Sigmoid colon (tissue), 7 donors: Measurements from ENCODE around the gene NOP56. TPM values are rescaled to one million over a fixed set of nuclear protein-coding genes. Genes with fewer than 3 reads are reported as not detected.

Experiments used
- DNase-seq: peaks from one replicate; pipeline ENCODE4 v3.0.0-alpha.2; 2019
- H3K27ac ChIP-seq, 4 donors: fragments of 200-600 bp; sonication (generic); one replicate each; pipeline ENCODE4 v1.5.1; 2016 to 2019; ENCODE audit warnings: mild to moderate bottlenecking in 1 of 4
- H3K27me3 ChIP-seq, 3 donors: fragments of 200-600 bp; sonication (generic); one replicate each; pipeline ENCODE4 v1.5.1; 2019; ENCODE audit warnings: mild to moderate bottlenecking in 1 of 3
- H3K36me3 ChIP-seq, 4 donors: fragments of 200-600 bp; sonication (generic); one replicate each; pipeline ENCODE4 v1.5.1; 2016 to 2019
- H3K4me1 ChIP-seq, 4 donors: fragments of 200-600 bp; sonication (generic); one replicate each; pipeline ENCODE4 v1.5.1; 2017 to 2019
- H3K4me3 ChIP-seq, 4 donors: fragments of 200-600 bp; sonication (generic); one replicate each; pipeline ENCODE4 v1.5.1; 2017 to 2019; ENCODE audit warnings: mild to moderate bottlenecking in 2 of 4, moderate library complexity in 1 of 4
- H3K9me3 ChIP-seq, 4 donors: fragments of 200-600 bp in 3 of 4; sonication (generic) in 3 of 4; one replicate each; pipeline versions ENCODE4 v1.5.1 to v1.6.1; 2013 to 2019
- EP300 ChIP-seq, 4 donors: sonication (generic); formaldehyde crosslinking; IDR thresholded peaks; one replicate each; pipeline ENCODE4 v1.6.1; 2017; ENCODE audit warnings: antibody characterized with exemption in 4 of 4
- POLR2A ChIP-seq, 2 donors: fragments of 450-650 bp; IDR thresholded peaks; one replicate each; pipeline ENCODE4 v1.6.1; 2016; ENCODE audit warnings: antibody characterized with exemption in 2 of 2, mild to moderate bottlenecking in 2 of 2, moderate library complexity in 2 of 2
- POLR2AphosphoS5 ChIP-seq, 4 donors: sonication (generic); formaldehyde crosslinking; IDR thresholded peaks; one replicate each; pipeline ENCODE4 v1.6.1; 2017; ENCODE audit warnings: antibody characterized with exemption in 4 of 4
- WGBS, 2 donors: extraction: QIAGEN DNeasy Blood & Tissue Kit; methylation state at CpG; one replicate each; pipeline ENCODE4 v1.1.7; 2013; 5-methylcytosine and 5-hydroxymethylcytosine counted together
- intact Hi-C: fragments of 100-400 bp; cut with DNase I; formaldehyde crosslinking; loops from one replicate; pipeline ENCODE4 v1.15.1; 2023
- polyA plus RNA-seq, 3 donors: library from polyadenylated mRNA; stranded (reverse); fragments of 200-250 nt; gene quantifications; one replicate each; pipeline ENCODE4 v1.2.3, GENCODE V29; 2013
- total RNA-seq, 4 donors: library from RNA; depleted of rRNA; stranded (reverse); fragments of >200 nt; gene quantifications; one replicate each; pipeline ENCODE4 v1.1.0, GENCODE V29; 2016
- TF ChIP-seq, protein P1 (sequence below), 4 experiments: fragments of 450-650 bp in 3 of 4; fragments of 200-600 bp in 1 of 4; IDR thresholded peaks; one replicate each; pipeline ENCODE4 v1.5.1; 2016 to 2019; ENCODE audit warnings: antibody characterized with exemption in 4 of 4, mild to moderate bottlenecking in 3 of 4, moderate library complexity in 2 of 4
- donor health status: healthy with polysubstance abuse.
- donor health status: Bipolar disorder and iron deficiency.
- donor health status: healthy.

NOP56 gene
- total and polyA plus RNA-seq, 7 donors: 33.6 to 152 (median 62.7) TPM

DNA sequence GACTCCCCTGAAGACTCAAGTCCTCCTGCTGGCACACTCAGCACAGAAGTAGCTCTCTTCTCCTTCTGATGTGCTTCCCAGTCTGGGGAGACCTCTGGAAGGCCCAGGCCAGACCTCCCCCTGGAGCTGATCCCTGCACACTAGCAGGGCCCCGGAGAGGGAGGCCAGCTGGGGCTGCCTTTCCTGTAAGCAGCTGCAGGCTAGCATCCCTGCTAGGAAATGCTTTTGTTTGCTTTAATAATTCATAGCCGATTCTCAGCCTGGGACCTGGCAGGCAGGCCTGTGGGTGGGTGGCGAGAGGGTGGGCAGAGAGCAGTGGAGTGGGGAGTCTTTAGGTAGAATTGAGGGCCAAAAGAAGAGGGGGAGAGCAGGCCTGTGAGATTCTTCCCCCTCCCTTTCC is 45.3 kb downstream of the NOP56 start:
- Histone ChIP-seq H3K9me3 (no peaks in the 10 kb centered on the region), H3K27me3 (no peaks in the 10 kb centered on the region), H3K36me3 (no peaks in the 10 kb centered on the region), H3K27ac (no peak overlapping the region), H3K4me1 (peaks cover 0 to 16% (median 13%) of the 10 kb centered on the region in 4 donors), H3K4me3 (no peak overlapping the region)
- intact Hi-C loops: loop anchor here (10.0 kb wide), 2 partner anchors 147 to 307 kb away; partner anchors contain the start of genes PCED1A and VPS16
- TF ChIP-seq POLR2A (IDR thresholded peaks at IDR 0.05) (no peak), POLR2AphosphoS5 (IDR thresholded peaks at IDR 0.05) (no peak), EP300 (IDR thresholded peaks at IDR 0.05) (no peak)
- TF ChIP-seq, protein P1, sequence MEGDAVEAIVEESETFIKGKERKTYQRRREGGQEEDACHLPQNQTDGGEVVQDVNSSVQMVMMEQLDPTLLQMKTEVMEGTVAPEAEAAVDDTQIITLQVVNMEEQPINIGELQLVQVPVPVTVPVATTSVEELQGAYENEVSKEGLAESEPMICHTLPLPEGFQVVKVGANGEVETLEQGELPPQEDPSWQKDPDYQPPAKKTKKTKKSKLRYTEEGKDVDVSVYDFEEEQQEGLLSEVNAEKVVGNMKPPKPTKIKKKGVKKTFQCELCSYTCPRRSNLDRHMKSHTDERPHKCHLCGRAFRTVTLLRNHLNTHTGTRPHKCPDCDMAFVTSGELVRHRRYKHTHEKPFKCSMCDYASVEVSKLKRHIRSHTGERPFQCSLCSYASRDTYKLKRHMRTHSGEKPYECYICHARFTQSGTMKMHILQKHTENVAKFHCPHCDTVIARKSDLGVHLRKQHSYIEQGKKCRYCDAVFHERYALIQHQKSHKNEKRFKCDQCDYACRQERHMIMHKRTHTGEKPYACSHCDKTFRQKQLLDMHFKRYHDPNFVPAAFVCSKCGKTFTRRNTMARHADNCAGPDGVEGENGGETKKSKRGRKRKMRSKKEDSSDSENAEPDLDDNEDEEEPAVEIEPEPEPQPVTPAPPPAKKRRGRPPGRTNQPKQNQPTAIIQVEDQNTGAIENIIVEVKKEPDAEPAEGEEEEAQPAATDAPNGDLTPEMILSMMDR (IDR thresholded peaks at IDR 0.05): no peak
- DNase-seq: peak; percentile 30
- 38 to 46% methylated on average over 3 of the region's 3 CpGs for WGBS, 2 donors

DNA sequence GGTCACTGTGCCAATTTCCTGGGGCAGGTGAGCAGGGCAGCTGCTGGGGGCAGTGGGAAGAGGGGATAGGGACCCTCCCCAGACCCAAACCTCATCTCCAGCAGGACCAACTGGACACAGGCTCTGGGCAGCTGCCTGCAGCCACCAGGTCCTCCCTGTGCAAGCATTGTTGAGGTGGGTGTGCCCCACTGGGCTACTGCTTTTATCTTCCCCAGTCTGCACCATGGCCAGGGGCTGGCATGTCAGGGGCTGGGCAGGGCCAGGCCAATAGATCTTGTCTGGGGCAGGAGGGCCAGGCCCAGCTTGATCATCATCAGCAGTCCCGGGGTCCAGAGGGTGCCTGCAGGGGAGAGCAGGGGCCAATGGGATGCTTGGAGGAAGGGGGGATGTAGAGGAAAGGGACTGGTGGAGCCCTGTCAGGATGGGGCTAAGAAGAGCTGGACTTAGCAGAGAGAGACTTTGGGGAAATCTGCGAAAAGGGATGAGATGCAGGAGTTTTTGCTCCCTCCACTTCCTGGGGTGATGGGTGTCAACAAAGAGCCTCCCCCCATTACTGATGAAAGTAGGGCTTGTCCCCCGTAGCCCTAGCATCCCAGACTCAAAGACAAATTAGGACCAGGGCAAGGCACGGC is 45.9 kb downstream of the NOP56 start:
- Histone ChIP-seq H3K27ac (no peak overlapping the region), H3K27me3 (no peaks in the 10 kb centered on the region), H3K9me3 (no peaks in the 10 kb centered on the region), H3K4me1 (peaks cover 0 to 15% (median 12%) of the 10 kb centered on the region in 4 donors), H3K36me3 (no peaks in the 10 kb centered on the region), H3K4me3 (no peak overlapping the region)
- intact Hi-C loops: loop anchor here (10.0 kb wide), 2 partner anchors 146 to 306 kb away; partner anchors contain the start of genes PCED1A and VPS16
- peak; percentile 61 for DNase-seq
- WGBS, 2 donors: 67 to 79% methylated on average over 4 of the region's 4 CpGs
- TF ChIP-seq, protein P1 (IDR thresholded peaks at IDR 0.05): no peak

DNA sequence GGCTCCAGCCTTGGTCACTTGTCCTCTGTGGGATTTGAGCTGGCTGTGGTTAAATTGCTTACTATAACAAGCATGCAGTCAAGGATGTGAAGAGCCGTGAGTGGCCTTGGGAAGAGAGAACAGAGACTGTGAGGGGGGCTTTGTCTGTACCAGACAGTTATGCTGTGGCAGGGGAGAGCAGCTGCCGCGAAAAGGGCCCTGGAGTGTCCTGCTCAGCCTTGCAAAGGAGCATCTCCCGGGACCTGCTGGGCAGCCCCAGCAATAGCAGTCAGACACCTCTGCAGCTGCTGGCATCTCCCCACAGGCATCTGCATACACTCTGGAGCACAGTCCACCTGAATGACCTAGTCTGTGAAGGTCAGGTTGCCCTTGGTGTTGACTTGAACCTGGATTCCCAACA is 46.5 kb downstream of the NOP56 start:
- Histone ChIP-seq H3K27me3 (no peaks in the 10 kb centered on the region), H3K9me3 (no peaks in the 10 kb centered on the region), H3K4me1 (peaks cover 0 to 9% (median 6%) of the 10 kb centered on the region in 4 donors), H3K36me3 (no peaks in the 10 kb centered on the region), H3K27ac (no peak overlapping the region), H3K4me3 (no peak overlapping the region)
- DNase-seq: peak; percentile 48
- TF ChIP-seq, protein P1 (IDR thresholded peaks at IDR 0.05): no peak
- TF ChIP-seq EP300 (IDR thresholded peaks at IDR 0.05): no peak
- TF ChIP-seq POLR2AphosphoS5 (IDR thresholded peaks at IDR 0.05): no peak
- no peak for TF ChIP-seq POLR2A (IDR thresholded peaks at IDR 0.05)
- intact Hi-C loops: loop anchor here (10.0 kb wide), 2 partner anchors 146 to 306 kb away; partner anchors contain the start of genes PCED1A and VPS16
- WGBS, 2 donors: 65 to 80% methylated on average over 4 of the region's 4 CpGs

DNA sequence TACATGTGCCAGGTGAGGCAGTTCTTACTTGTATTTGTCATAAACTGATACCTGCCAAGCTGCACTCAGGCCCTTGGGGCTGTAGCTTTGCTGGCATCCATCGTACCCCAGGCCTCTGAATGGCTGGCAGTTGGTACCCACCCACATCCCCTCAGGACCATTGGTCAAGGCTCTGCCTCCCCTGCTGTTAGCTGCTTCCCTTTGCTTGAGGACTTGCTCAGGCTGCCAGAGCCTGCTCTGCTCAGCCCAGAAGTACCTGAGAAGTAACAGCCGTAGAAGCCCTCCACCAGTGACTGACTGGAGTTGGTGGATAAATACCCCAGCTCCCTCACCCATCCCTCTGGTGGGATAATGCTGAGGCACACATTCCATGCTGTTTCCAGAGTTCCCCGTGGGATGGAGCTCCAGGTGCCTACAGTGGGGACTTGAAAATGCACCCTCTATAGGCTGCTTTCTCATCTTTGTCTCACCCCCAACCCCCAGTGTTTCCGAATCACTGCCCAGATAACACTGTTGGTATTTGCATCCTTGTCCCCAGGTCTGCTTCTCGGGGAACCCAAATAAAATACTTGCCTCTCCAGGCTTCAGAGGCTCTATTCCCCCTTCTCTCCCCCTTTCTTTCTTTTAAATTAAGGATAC is 47.5 kb downstream of the NOP56 start:
- no peak for TF ChIP-seq EP300 (IDR thresholded peaks at IDR 0.05)
- TF ChIP-seq, protein P1 (IDR thresholded peaks at IDR 0.05): no peak
- no peak for TF ChIP-seq POLR2A (IDR thresholded peaks at IDR 0.05)
- no peak for TF ChIP-seq POLR2AphosphoS5 (IDR thresholded peaks at IDR 0.05)
- intact Hi-C loops: loop anchor here (10.0 kb wide), 2 partner anchors 145 to 305 kb away; partner anchors contain the start of genes PCED1A and VPS16
- no peaks in the 10 kb centered on the region for H3K9me3 ChIP-seq
- WGBS, 2 donors: 70 to 85% methylated on average over 5 of the region's 5 CpGs
- no peak overlapping the region for H3K27ac ChIP-seq
- DNase-seq: no peak
- H3K36me3 ChIP-seq: no peaks in the 10 kb centered on the region
- no peaks in the 10 kb centered on the region for H3K27me3 ChIP-seq
- H3K4me3 ChIP-seq: no peak overlapping the region
- no peaks in the 10 kb centered on the region for H3K4me1 ChIP-seq
